Epidermal melanocyte (primary cell): ENCODE measurements around the gene RAB11A.

Experiments used
- DNase-seq: peaks from one replicate; pipeline ENCODE4 v3.0.0; 2011; ENCODE audit warnings: low spot score; ENCODE audit not compliant: insufficient read length

The RAB11A gene

GRCh38 chr15:65869126-65869953, at the start of gene RAB11A:
Gene RAB11A (plus strand): TSS chr15:65869491. CDS start chr15:65869586, 95 bp downstream.
- peak; percentile 81 for DNase-seq

GRCh38 chr15:65819563-65819960, 49.7 kb upstream of the RAB11A start:
- DNase-seq: no peak

- DNase-seq: no peak
Measured at GRCh38 chr15:65821070-65821469, 48.2 kb upstream of the RAB11A start.

GRCh38 chr15:65822316-65822715, 47.0 kb upstream of the RAB11A start:
- no peak for DNase-seq

GRCh38 chr15:65824031-65824743, 45.1 kb upstream of the RAB11A start:
- DNase-seq: peak; percentile 64

- no peak for DNase-seq
Measured at GRCh38 chr15:65824941-65825544, 44.2 kb upstream of the RAB11A start.

GRCh38 chr15:65827065-65827464, 42.2 kb upstream of the RAB11A start:
- DNase-seq: no peak

GRCh38 chr15:65828585-65828984, 40.7 kb upstream of the RAB11A start:
- DNase-seq: no peak

- no peak for DNase-seq
Measured at GRCh38 chr15:65829130-65829764, 40.0 kb upstream of the RAB11A start.

- DNase-seq: peak; percentile 44
Measured at GRCh38 chr15:65832549-65833364, 36.5 kb upstream of the RAB11A start.

- no peak for DNase-seq
Measured at GRCh38 chr15:65833501-65834205, 35.6 kb upstream of the RAB11A start.

GRCh38 chr15:65834603-65835282, 34.5 kb upstream of the RAB11A start:
- no peak for DNase-seq

- no peak for DNase-seq
Measured at GRCh38 chr15:65835447-65835846, 33.8 kb upstream of the RAB11A start.

- DNase-seq: no peak
Measured at GRCh38 chr15:65836665-65837064, 32.6 kb upstream of the RAB11A start.

GRCh38 chr15:65837301-65838294, 31.7 kb upstream of the RAB11A start:
- DNase-seq: no peak

GRCh38 chr15:65839354-65839901, 29.9 kb upstream of the RAB11A start:
- DNase-seq: no peak

- no peak for DNase-seq
Measured at GRCh38 chr15:65839985-65840384, 29.3 kb upstream of the RAB11A start.
